ENCODE data around the gene TYMS. TPM values are rescaled to one million over a fixed set of nuclear protein-coding genes. Genes with fewer than 3 reads are reported as not detected.

Gene TYMS
- total and polyA plus RNA-seq, 2 experiments from 2014 or later = 16.8 to 72.8 TPM

DNA sequence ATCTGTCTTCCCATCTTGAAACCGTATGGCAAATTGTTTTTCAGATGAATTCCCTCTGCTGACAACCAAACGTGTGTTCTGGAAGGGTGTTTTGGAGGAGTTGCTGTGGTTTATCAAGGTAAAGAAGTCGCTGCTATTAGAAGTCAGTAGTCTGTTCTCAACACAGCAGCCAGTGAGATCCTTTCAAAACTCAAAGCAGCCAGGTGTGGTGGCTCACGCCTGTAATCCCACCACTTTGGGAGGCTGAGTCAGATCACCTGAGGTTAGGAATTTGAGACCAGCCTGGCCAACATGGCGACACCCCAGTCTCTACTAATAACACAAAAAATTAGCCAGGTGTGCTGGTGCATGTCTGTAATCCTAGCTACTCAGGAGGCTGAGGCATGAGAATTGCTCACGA, 2.1 kb downstream of the TYMS start:
- in situ Hi-C loops (cut with MboI) = no loop called here
- H3K27ac ChIP-seq = no peak overlapping the region
- no peaks in the 10 kb centered on the region for H4K20me1 ChIP-seq (ENCODE audit: insufficient read depth)
- DNase-seq = no peak
- TF ChIP-seq EZH2phosphoT487 (IDR thresholded peaks at IDR 0.05; ENCODE audit: insufficient read depth, low read depth) = no peak
- TF ChIP-seq EZH2 (IDR thresholded peaks at IDR 0.05; ENCODE audit: insufficient read depth, poor library complexity, severe bottlenecking) = no peak
- no peaks in the 10 kb centered on the region; the same call in 1 of the 2 replicates for H3K36me3 ChIP-seq (ENCODE audit: low read depth)
- peaks cover 32% of the 10 kb centered on the region for H3K79me2 ChIP-seq (ENCODE audit: insufficient read depth)
- H3K4me2 ChIP-seq (ENCODE audit: unreplicated experiment) = no peak overlapping the region
- no peaks in the 10 kb centered on the region for H3K9me2 ChIP-seq (ENCODE audit: insufficient read depth)
- no peaks in the 10 kb centered on the region for H3K9me3 ChIP-seq (ENCODE audit: low read depth)
- no peaks in the 10 kb centered on the region for H3F3A ChIP-seq (ENCODE audit: insufficient read depth)
- no peak overlapping the region for H3K9ac ChIP-seq
- H3K27me3 ChIP-seq (replicated peaks; ENCODE audit: insufficient read depth) = no peaks in the 10 kb centered on the region
- no peak overlapping the region for H2AFZ ChIP-seq
- no peaks in the 10 kb centered on the region for H3K4me1 ChIP-seq (ENCODE audit: insufficient read depth)
- no peak overlapping the region for H3K4me3 ChIP-seq
- 83% methylated on average over 6 of the region's 6 CpGs for WGBS, 2 experiments (ENCODE audit: low coverage in 1 of 2, low lambda C conversion rate in 2 of 2, missing lambda C conversion rate in 2 of 2)

DNA sequence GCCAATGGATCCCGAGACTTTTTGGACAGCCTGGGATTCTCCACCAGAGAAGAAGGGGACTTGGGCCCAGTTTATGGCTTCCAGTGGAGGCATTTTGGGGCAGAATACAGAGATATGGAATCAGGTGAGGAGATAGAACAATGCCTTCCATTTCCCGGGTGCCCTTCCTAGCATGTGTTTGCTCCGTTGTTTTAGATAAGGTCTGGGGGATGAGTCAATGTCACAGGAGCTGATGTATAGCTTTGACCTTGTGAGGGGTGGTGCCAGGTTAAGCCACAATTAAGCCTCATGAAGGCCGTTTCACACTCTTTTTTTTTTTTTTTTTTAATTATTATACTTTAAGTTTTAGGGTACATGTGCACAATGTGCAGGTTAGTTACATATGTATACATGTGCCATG, 4.7 kb downstream of the TYMS start:
- in situ Hi-C loops (cut with MboI) = no loop called here
- Histone ChIP-seq H3K9me3 (ENCODE audit: low read depth) (no peaks in the 10 kb centered on the region), H3K27ac (no peak overlapping the region), H3K79me2 (ENCODE audit: insufficient read depth) (peaks cover 37% of the 10 kb centered on the region), H4K20me1 (ENCODE audit: insufficient read depth) (no peaks in the 10 kb centered on the region), H3K4me3 (no peak overlapping the region), H3K4me1 (ENCODE audit: insufficient read depth) (no peaks in the 10 kb centered on the region), H3K4me2 (ENCODE audit: unreplicated experiment) (no peak overlapping the region), H3K27me3 (replicated peaks; ENCODE audit: insufficient read depth) (no peaks in the 10 kb centered on the region), H3F3A (ENCODE audit: insufficient read depth) (no peaks in the 10 kb centered on the region), H3K9me2 (ENCODE audit: insufficient read depth) (no peaks in the 10 kb centered on the region), H3K36me3 (ENCODE audit: low read depth) (no peaks in the 10 kb centered on the region; the same call in 1 of the 2 replicates), H3K9ac (no peak overlapping the region), H2AFZ (no peak overlapping the region)
- 95 to 98% methylated on average over 4 of the region's 4 CpGs for WGBS, 2 experiments (ENCODE audit: low coverage in 1 of 2, low lambda C conversion rate in 2 of 2, missing lambda C conversion rate in 2 of 2)
- no peak for DNase-seq
- TF ChIP-seq EZH2 (IDR thresholded peaks at IDR 0.05; ENCODE audit: insufficient read depth, poor library complexity, severe bottlenecking) = no peak
- no peak for TF ChIP-seq EZH2phosphoT487 (IDR thresholded peaks at IDR 0.05; ENCODE audit: insufficient read depth, low read depth)

GRCh38 chr18:666177-666576, 8.7 kb downstream of the TYMS start:
- H3K4me3 ChIP-seq = no peak overlapping the region
- H3K9me2 ChIP-seq (ENCODE audit: insufficient read depth) = no peaks in the 10 kb centered on the region
- no peaks in the 10 kb centered on the region for H3K4me1 ChIP-seq (ENCODE audit: insufficient read depth)
- TF ChIP-seq EZH2 (IDR thresholded peaks at IDR 0.05; ENCODE audit: insufficient read depth, poor library complexity, severe bottlenecking) (no peak), EZH2phosphoT487 (IDR thresholded peaks at IDR 0.05; ENCODE audit: insufficient read depth, low read depth) (no peak)
- peaks cover 11% of the 10 kb centered on the region for H3K79me2 ChIP-seq (ENCODE audit: insufficient read depth)
- no peaks in the 10 kb centered on the region for H3F3A ChIP-seq (ENCODE audit: insufficient read depth)
- H3K9ac ChIP-seq = no peak overlapping the region
- no peaks in the 10 kb centered on the region for H4K20me1 ChIP-seq (ENCODE audit: insufficient read depth)
- in situ Hi-C loops (cut with MboI) = no loop called here
- no peaks in the 10 kb centered on the region for H3K9me3 ChIP-seq (ENCODE audit: low read depth)
- no peaks in the 10 kb centered on the region; the same call in 1 of the 2 replicates for H3K36me3 ChIP-seq (ENCODE audit: low read depth)
- no peaks in the 10 kb centered on the region for H3K27me3 ChIP-seq (replicated peaks; ENCODE audit: insufficient read depth)
- DNase-seq = peak; percentile 16
- H2AFZ ChIP-seq = no peak overlapping the region
- no peak overlapping the region for H3K4me2 ChIP-seq (ENCODE audit: unreplicated experiment)
- no peak overlapping the region for H3K27ac ChIP-seq
- 90 to 94% methylated on average over 8 of the region's 8 CpGs for WGBS, 2 experiments (ENCODE audit: low coverage in 1 of 2, low lambda C conversion rate in 2 of 2, missing lambda C conversion rate in 2 of 2)

GRCh38 chr18:666628-667027, 9.2 kb downstream of the TYMS start:
- no peaks in the 10 kb centered on the region; the same call in 1 of the 2 replicates for H3K36me3 ChIP-seq (ENCODE audit: low read depth)
- H3K9ac ChIP-seq = no peak overlapping the region
- H3K4me2 ChIP-seq (ENCODE audit: unreplicated experiment) = no peak overlapping the region
- H3K79me2 ChIP-seq (ENCODE audit: insufficient read depth) = peaks cover 9% of the 10 kb centered on the region
- no peak overlapping the region for H3K27ac ChIP-seq
- DNase-seq = no peak
- TF ChIP-seq EZH2 (IDR thresholded peaks at IDR 0.05; ENCODE audit: insufficient read depth, poor library complexity, severe bottlenecking) (no peak), EZH2phosphoT487 (IDR thresholded peaks at IDR 0.05; ENCODE audit: insufficient read depth, low read depth) (no peak)
- H3K4me1 ChIP-seq (ENCODE audit: insufficient read depth) = no peaks in the 10 kb centered on the region
- no peaks in the 10 kb centered on the region for H4K20me1 ChIP-seq (ENCODE audit: insufficient read depth)
- 97% methylated on average over 3 of the region's 3 CpGs for WGBS, 2 experiments (ENCODE audit: low coverage in 1 of 2, low lambda C conversion rate in 2 of 2, missing lambda C conversion rate in 2 of 2)
- H3K9me2 ChIP-seq (ENCODE audit: insufficient read depth) = no peaks in the 10 kb centered on the region
- no peaks in the 10 kb centered on the region for H3K9me3 ChIP-seq (ENCODE audit: low read depth)
- H2AFZ ChIP-seq = no peak overlapping the region
- in situ Hi-C loops (cut with MboI) = no loop called here
- no peaks in the 10 kb centered on the region for H3F3A ChIP-seq (ENCODE audit: insufficient read depth)
- no peak overlapping the region for H3K4me3 ChIP-seq
- no peaks in the 10 kb centered on the region for H3K27me3 ChIP-seq (replicated peaks; ENCODE audit: insufficient read depth)

GRCh38 chr18:668260-668659, 10.8 kb downstream of the TYMS start:
- H3K27me3 ChIP-seq (replicated peaks; ENCODE audit: insufficient read depth) = no peaks in the 10 kb centered on the region
- no peaks in the 10 kb centered on the region for H3K9me2 ChIP-seq (ENCODE audit: insufficient read depth)
- H3K4me2 ChIP-seq (ENCODE audit: unreplicated experiment) = no peak overlapping the region
- in situ Hi-C loops (cut with MboI) = no loop called here
- no peaks in the 10 kb centered on the region for H3K9me3 ChIP-seq (ENCODE audit: low read depth)
- TF ChIP-seq EZH2 (IDR thresholded peaks at IDR 0.05; ENCODE audit: insufficient read depth, poor library complexity, severe bottlenecking) = no peak
- no peak for TF ChIP-seq EZH2phosphoT487 (IDR thresholded peaks at IDR 0.05; ENCODE audit: insufficient read depth, low read depth)
- no peak overlapping the region for H3K27ac ChIP-seq
- peaks cover 3% of the 10 kb centered on the region; the same call in 1 of the 2 replicates for H3F3A ChIP-seq (ENCODE audit: insufficient read depth)
- H3K79me2 ChIP-seq (ENCODE audit: insufficient read depth) = peaks cover 9% of the 10 kb centered on the region
- WGBS, 2 experiments (ENCODE audit: low coverage in 1 of 2, low lambda C conversion rate in 2 of 2, missing lambda C conversion rate in 2 of 2) = 44 to 59% methylated on average over 1 of the region's 1 CpG
- no peak overlapping the region for H3K9ac ChIP-seq
- no peak overlapping the region for H3K4me3 ChIP-seq
- H4K20me1 ChIP-seq (ENCODE audit: insufficient read depth) = no peaks in the 10 kb centered on the region
- no peaks in the 10 kb centered on the region for H3K4me1 ChIP-seq (ENCODE audit: insufficient read depth)
- H3K36me3 ChIP-seq (ENCODE audit: low read depth) = peaks cover 15% of the 10 kb centered on the region
- DNase-seq = no peak
- H2AFZ ChIP-seq = no peak overlapping the region

All from GM23248 (cell line).